CD14-positive monocyte (primary cell): ENCODE data around the gene DEAF1. TPM values are rescaled to one million over a fixed set of nuclear protein-coding genes. Genes with fewer than 3 reads are reported as not detected.

ENCODE experiments used
- DNase-seq, 3 donors: peaks; one replicate each; pipeline ENCODE4 v3.0.0-alpha.2; 2011 to 2022
- H2AFZ ChIP-seq: 2 replicates; pipeline ENCODE4 v1.6.0; 2012; ENCODE audit warnings: mild to moderate bottlenecking, low read depth, low read length, inconsistent platforms; ENCODE audit not compliant: insufficient read depth, poor library complexity, severe bottlenecking
- H3K27ac ChIP-seq, 2 donors: 1 replicate in 1 of 2; 2 replicates in 1 of 2; pipeline ENCODE4 v1.5.1; 2012 to 2013; ENCODE audit warnings: low read length in 2 of 2, control low read depth in 1 of 2, inconsistent platforms in 1 of 2, low read depth in 1 of 2, mild to moderate bottlenecking in 1 of 2
- H3K27me3 ChIP-seq, 2 donors: one replicate each; pipeline versions ENCODE4 v1.6.0 to v1.6.1; 2011 to 2013; ENCODE audit warnings: low read length in 2 of 2; ENCODE audit not compliant: control insufficient read depth in 2 of 2, insufficient read depth in 2 of 2
- H3K36me3 ChIP-seq, 2 donors: replicated peaks in 1 of 2; 1 replicate in 1 of 2; 2 replicates in 1 of 2; pipeline versions ENCODE4 v1.5.1 to v1.6.1; 2012 to 2013; ENCODE audit warnings: low read length in 2 of 2, control low read depth in 1 of 2, inconsistent platforms in 1 of 2, mild to moderate bottlenecking in 1 of 2; ENCODE audit not compliant: insufficient read depth in 2 of 2, control insufficient read depth in 1 of 2
- H3K4me1 ChIP-seq, 2 donors: 1 replicate in 1 of 2; 2 replicates in 1 of 2; pipeline versions ENCODE4 v1.5.1 to v1.6.1; 2012 to 2013; ENCODE audit warnings: low read length in 2 of 2, control low read depth in 1 of 2, inconsistent platforms in 1 of 2, mild to moderate bottlenecking in 1 of 2, moderate library complexity in 1 of 2; ENCODE audit not compliant: insufficient read depth in 2 of 2, control insufficient read depth in 1 of 2
- H3K4me2 ChIP-seq: replicated peaks from 2 replicates; pipeline ENCODE3; 2012; ENCODE audit warnings: low read length, moderate library complexity, mild to moderate bottlenecking; ENCODE audit not compliant: poor library complexity, severe bottlenecking; ENCODE audit errors: extremely low read depth
- H3K4me3 ChIP-seq, 3 experiments: fragments of 200-600 bp in 1 of 3; sonication (generic) in 1 of 3; replicated peaks in 1 of 3; 1 replicate in 2 of 3; 2 replicates in 1 of 3; pipeline ENCODE4 v1.5.1; 2011 to 2013; ENCODE audit warnings: low read length in 3 of 3, mild to moderate bottlenecking in 3 of 3, control low read depth in 2 of 3, low read depth in 2 of 3, inconsistent platforms in 1 of 3, moderate library complexity in 1 of 3
- H3K79me2 ChIP-seq: 2 replicates; pipeline ENCODE4 v1.6.0; 2012; ENCODE audit warnings: mild to moderate bottlenecking, control low read depth, inconsistent platforms, low read length, moderate library complexity; ENCODE audit not compliant: insufficient read depth
- H3K9ac ChIP-seq: 2 replicates; pipeline ENCODE4 v1.6.0; 2017; ENCODE audit warnings: low read length, mild to moderate bottlenecking; ENCODE audit not compliant: insufficient read depth, poor library complexity, severe bottlenecking
- H3K9me3 ChIP-seq, 2 donors: replicated peaks in 1 of 2; 1 replicate in 1 of 2; 2 replicates in 1 of 2; pipeline versions ENCODE4 v1.5.1 to v1.6.1; 2012 to 2013; ENCODE audit warnings: low read length in 2 of 2, control low read depth in 1 of 2; ENCODE audit not compliant: control insufficient read depth in 1 of 2, insufficient read depth in 1 of 2
- H4K20me1 ChIP-seq: 2 replicates; pipeline ENCODE4 v1.6.0; 2012; ENCODE audit warnings: mild to moderate bottlenecking, low read length, control low read depth, moderate library complexity; ENCODE audit not compliant: insufficient read depth
- H3K27ac Mint-ChIP-seq, 7 donors: one replicate each; pipeline ENCODE4 v1.8.0; 2020; ENCODE audit warnings: mild to moderate bottlenecking in 7 of 7, mixed read lengths in 7 of 7, moderate library complexity in 6 of 7, inconsistent platforms in 2 of 7
- H3K27me3 Mint-ChIP-seq, 3 donors: one replicate each; pipeline ENCODE4 v1.8.0; 2021 to 2022; ENCODE audit warnings: low read depth in 3 of 3, mild to moderate bottlenecking in 3 of 3, mixed read lengths in 3 of 3, moderate library complexity in 3 of 3, inconsistent platforms in 1 of 3
- H3K36me3 Mint-ChIP-seq, 2 donors: one replicate each; pipeline ENCODE4 v1.8.0; 2020; ENCODE audit warnings: mixed read lengths in 2 of 2, inconsistent platforms in 1 of 2, mild to moderate bottlenecking in 1 of 2
- H3K4me1 Mint-ChIP-seq: one replicate; pipeline ENCODE4 v1.8.0; 2020; ENCODE audit warnings: mild to moderate bottlenecking, mixed read lengths
- H3K4me3 Mint-ChIP-seq, 2 donors: one replicate each; pipeline ENCODE4 v1.8.0; 2020; ENCODE audit warnings: mild to moderate bottlenecking in 2 of 2, mixed read lengths in 2 of 2, moderate library complexity in 1 of 2
- H3K9me3 Mint-ChIP-seq, 7 donors: one replicate each; pipeline ENCODE4 v1.8.0; 2020 to 2022; ENCODE audit warnings: mixed read lengths in 7 of 7, mild to moderate bottlenecking in 6 of 7, moderate library complexity in 6 of 7, inconsistent platforms in 2 of 7
- CTCF ChIP-seq: fragments of 200-600 bp; IDR thresholded peaks from one replicate; pipeline ENCODE4 v1.8.0; 2022; ENCODE audit warnings: antibody characterized with exemption, mild to moderate bottlenecking
- WGBS: methylation state at CpG from one replicate; pipeline ENCODE4 v1.1.5; 2013; ENCODE audit warnings: missing lambda C conversion rate; ENCODE audit not compliant: insufficient coverage; 5-methylcytosine and 5-hydroxymethylcytosine counted together
- intact Hi-C, 2 donors: fragments of 100-400 bp; cut with micrococcal nuclease; formaldehyde crosslinking; loops; one replicate each; pipeline versions ENCODE4 v1.15.0 to v1.15.1; 2023
- polyA plus RNA-seq, 3 donors: library from polyadenylated mRNA; depleted of rRNA in 1 of 3; unstranded in 2 of 3; stranded (reverse) in 1 of 3; fragments of 300-500 nt in 2 of 3; fragments of >200 nt in 1 of 3; fragmentation: Illumina TruSeq in 2 of 3; gene quantifications; 1 replicate in 2 of 3; 2 replicates in 1 of 3; pipeline ENCODE4 v1.2.3, GENCODE V29; 2012 to 2021

Gene DEAF1
- polyA plus RNA-seq, 3 donors, result 18.0 to 22.3 (median 22.2) TPM

- Histone ChIP-seq H3K4me1 (peaks cover 0 to 2% of the 10 kb centered on the region in 2 donors), H3K36me3 (no peaks in the 10 kb centered on the region), H3K9ac (no peak overlapping the region), H2AFZ (no peak overlapping the region), H3K27me3 (peaks cover 0 to 25% of the 10 kb centered on the region in 2 donors), H3K27ac (no peak overlapping the region), H3K4me3 (no peak overlapping the region), H3K79me2 (no peaks in the 10 kb centered on the region), H4K20me1 (no peaks in the 10 kb centered on the region), H3K9me3 (no peaks in the 10 kb centered on the region), H3K4me2 (no peak overlapping the region)
- intact Hi-C loops, result no loop called here
- Mint-ChIP-seq H3K4me3 (peak overlapping the region in 1 of 2 donors; percentile 58), H3K27me3 (peaks cover 49 to 79% (median 50%) of the 10 kb centered on the region in 3 donors), H3K36me3 (peaks cover 0 to under 1% of the 10 kb centered on the region in 2 donors), H3K4me1 (peaks cover 11% of the 10 kb centered on the region), H3K9me3 (peaks cover 0 to 6% (median 3%) of the 10 kb centered on the region in 7 donors), H3K27ac (no peak overlapping the region)
- DNase-seq, result no peak
- TF ChIP-seq CTCF, result no peak
- WGBS, result 100% methylated on average over 1 of the region's 6 CpGs
These were observed 19.4 kb upstream of the DEAF1 start for GRCh38 chr11:714436-714835.

- Mint-ChIP-seq H3K36me3 (peaks cover 4% of the 10 kb centered on the region in 2 donors), H3K27ac (no peak overlapping the region)
- no peak overlapping the region for H3K4me3 ChIP-seq
These were observed 14.3 kb upstream of the DEAF1 start for GRCh38 chr11:709109-709997.

More at GRCh38 chr11:709109-709997, 14.3 kb upstream of the DEAF1 start:
- H3K9me3 ChIP-seq, result peaks cover 0 to 3% of the 10 kb centered on the region in 2 donors
- H2AFZ ChIP-seq, result no peak overlapping the region
- Mint-ChIP-seq H3K9me3 (peaks cover 0 to 4% (median under 1%) of the 10 kb centered on the region in 7 donors), H3K4me3 (peak overlapping the region in 1 of 2 donors; percentile 15), H3K4me1 (peaks cover 11% of the 10 kb centered on the region), H3K27me3 (peaks cover 42 to 85% (median 53%) of the 10 kb centered on the region in 3 donors)
- H3K36me3 ChIP-seq, result peaks cover 0 to 2% of the 10 kb centered on the region in 2 donors
- TF ChIP-seq CTCF, result no peak
- H3K27ac ChIP-seq, result no peak overlapping the region
- peaks cover 13% of the 10 kb centered on the region for H4K20me1 ChIP-seq
- DNase-seq, result peak in 1 of 3 donors; percentile 1
- peaks cover 8 to 58% of the 10 kb centered on the region in 2 donors for H3K27me3 ChIP-seq
- intact Hi-C loops, result no loop called here
- no peak overlapping the region for H3K9ac ChIP-seq
- H3K4me2 ChIP-seq, result no peak overlapping the region
- no peaks in the 10 kb centered on the region for H3K79me2 ChIP-seq
- WGBS, result 87% methylated on average over 19 of the region's 27 CpGs
- peaks cover 7 to 14% of the 10 kb centered on the region in 2 donors for H3K4me1 ChIP-seq
